ENCODE results near the gene SDK2.

- TF ChIP-seq CTCF (IDR thresholded peaks at IDR 0.05; ENCODE audit: low read length), result no peak
- no peak for TF ChIP-seq EZH2phosphoT487 (IDR thresholded peaks at IDR 0.05; ENCODE audit: low read length)
Measured at GRCh38 chr17:73588891-73589290, 55.4 kb downstream of the SDK2 start.

Data from MM.1S (cell line).